ENCODE data around the gene HOXB6.

Gene HOXB6

DNA sequence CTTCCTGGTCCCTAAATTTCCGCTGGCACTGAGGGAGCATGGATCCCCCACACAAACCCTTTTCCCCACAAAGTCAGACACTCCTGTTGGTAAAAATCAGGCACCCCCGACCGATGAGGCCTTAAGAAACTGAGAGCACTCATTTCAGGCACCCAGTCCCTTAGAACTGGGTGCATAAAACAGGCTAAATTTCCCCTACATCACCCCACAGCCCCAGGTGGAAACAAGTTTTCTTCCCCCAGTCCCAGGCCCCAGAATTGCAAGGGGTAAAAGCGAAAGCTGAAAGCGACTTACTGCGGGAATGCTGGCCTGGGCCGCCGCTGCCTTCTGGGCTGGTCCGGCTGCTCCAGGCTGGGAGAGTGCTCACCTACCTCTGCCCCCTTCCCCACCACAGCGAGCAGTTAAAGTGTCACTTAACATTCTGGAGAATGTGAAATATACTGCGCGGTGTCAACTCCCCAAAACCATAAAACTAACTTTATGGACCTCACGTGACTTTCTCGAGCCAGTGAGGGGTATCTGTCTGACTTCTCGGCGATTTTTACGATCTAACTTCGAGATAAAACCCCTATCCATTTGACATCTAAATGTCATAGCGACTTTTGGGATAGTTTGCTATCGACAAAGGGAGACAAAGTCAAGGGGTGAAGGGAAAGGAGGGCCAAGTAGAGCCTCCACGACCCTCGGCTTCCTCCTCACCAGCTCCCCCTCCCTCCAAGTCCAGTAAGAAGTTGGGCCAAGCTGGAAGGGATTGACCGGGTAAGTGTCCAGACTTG, 14.8 kb downstream of the HOXB6 start, which contains the start of gene HOXB3:
TSS of gene HOXB3 (minus strand) at position 411 of the 776 bp plus-strand sequence. CDS start 37,767 bp downstream, outside the sequence.
- intact Hi-C loops (cut with DNase I): no loop called here
- DNase-seq: no peak

DNA sequence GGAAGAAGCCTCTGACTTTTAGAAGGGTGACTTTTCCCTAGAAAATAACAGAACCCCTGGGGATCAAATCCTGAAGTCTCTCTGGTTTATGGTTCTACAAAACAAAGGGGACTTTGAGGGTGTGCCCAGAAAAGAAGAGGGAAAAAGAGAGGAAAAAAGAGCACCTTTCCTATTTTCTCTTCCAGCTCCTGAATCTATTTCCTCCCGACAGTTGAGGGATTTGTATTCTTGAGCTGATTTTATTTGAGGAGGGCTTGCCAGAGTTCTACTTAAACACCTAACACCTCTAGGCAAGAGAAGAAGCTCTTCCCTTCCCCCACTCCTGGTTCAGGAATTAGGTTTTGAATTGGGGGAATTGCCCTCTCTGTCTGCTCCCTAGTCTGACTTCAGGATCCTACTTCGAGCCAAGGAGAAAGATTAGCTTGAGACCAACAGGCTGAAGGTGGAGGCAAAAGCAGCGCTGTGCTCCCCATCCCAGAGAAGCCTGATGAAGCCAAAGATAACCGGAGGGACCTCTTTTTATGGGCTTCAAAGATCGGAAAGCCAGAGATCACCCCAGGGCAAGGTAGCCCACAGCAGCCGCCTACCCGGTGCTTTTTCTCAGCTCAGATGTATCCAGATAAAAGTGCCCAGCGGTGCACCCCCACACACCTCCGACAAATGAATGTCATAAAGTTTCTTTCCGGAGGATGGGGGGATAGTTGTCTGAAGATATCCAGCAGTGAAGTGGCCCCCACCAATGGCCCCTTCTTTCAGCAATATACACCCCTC, 15.5 kb downstream of the HOXB6 start:
- intact Hi-C loops (cut with DNase I): no loop called here
- no peak for DNase-seq

DNA sequence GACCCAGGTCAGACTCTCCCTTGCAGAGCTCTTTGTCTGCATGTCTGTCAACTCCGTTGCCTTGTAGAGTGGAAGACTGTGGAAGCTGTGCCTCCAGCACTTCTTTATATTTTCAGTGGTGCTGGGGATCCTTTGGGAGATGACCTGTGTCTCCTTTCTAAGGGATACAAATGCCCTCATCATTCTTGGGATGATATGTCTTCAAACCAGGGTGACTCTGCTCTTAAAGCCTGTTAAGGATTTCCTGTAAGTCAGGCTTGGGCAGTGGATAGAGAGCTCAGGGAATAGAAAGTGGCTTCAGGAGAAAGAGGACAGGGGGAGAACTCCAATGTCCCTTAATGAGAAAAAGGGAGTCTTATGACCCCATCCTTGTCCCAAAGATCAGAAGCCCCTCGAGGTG, 16.3 kb downstream of the HOXB6 start:
- intact Hi-C loops (cut with DNase I): no loop called here
- no peak for DNase-seq

DNA sequence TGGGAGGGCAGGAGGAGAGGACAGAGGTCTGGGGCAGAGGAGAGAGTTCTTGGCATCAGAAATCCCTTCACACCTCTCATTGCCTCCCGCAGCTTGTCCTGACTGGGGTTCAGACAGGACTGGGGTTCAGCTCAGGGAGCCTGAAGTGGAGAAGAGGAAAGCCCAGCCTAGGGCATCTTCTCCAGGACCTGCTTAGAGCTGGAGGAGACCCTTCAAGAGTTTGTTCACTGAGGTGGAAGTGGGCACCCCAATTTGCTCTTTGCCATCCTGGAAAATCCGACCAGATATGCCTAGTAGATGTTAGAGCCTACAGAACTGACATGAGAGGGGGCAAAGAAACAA, 16.7 kb downstream of the HOXB6 start:
- no peak for DNase-seq
- intact Hi-C loops (cut with DNase I): no loop called here

DNA sequence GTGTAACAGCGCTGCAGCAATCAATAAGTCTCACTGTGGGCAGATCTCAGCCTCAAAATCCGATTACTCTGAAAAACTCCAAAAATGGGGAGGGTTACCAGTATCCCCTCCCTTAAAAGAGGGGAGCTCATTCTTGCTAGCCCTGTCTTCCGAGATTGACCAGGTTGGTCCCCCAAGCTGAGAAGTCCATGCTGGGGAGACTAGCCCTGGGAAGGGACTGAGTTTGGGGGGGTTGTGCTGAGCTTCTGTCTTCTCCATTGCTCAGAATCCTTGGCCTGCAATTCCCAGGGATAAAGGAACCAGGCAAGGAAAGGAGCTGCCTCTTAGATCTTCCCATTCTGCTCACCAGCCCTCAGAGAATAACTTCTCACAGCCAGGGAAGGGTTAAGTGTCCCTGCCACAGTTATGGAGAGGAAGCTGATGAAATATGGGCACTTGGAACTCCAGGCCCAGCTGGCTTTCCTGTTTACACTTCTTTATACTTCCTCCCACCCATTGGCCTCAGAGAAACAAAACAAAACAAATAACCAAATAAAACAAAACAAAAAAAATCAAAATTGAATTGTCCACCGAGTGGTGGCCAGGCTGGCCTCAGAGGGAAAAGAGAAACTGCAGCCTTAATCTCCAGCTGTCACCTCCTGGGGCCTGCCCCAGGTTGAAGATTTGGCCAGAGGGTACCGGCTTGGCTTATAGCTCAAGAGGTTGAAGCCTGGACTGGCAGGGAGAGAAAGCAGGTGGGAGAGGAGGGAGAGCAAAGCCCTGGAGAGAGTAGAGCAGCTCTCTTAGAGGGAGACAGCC, 17.3 kb downstream of the HOXB6 start:
- no peak for DNase-seq
- intact Hi-C loops (cut with DNase I): no loop called here

DNA sequence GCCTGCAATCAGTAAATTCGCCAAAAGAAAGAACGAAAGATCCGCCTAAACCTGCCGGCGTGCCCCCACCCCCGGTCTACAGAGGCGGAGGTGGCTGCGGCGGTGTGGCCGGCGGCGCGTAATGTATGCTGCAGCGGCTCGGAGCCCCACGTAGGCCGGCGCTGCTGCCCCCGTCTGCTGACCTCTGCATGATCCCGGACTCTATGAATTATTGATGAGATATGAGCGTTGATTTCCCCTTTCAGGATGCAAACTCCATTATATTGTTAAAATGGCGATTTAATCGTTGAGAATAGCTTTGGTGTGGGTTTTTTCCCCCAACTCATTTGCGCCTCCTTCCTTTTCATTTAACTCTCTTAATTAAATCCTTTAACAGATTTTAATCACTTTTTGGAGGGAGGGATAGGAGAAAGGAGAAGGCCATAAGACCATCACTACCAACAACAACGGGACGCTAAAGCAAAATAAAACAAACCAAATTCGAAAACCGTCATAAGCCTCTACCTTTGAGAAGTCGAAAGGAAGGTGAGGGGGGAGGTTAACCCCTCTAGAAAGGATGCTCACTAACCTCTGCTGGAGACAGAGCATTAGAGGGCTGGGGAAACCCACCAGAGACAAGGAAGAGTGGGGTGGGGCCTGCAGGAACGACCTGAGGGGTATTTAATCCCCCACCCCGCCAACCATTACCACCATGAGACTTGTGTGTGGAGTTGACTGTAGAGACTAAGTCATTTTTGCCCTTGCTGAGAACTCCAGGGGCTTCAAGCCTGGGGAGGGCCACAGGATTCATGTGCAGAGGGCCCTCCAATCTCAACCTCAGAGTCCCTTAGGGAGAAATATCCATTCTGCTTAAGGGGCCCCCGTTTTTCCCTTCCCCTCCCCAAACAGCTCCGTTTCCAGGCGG, 18.2 kb downstream of the HOXB6 start:
- DNase-seq: no peak
- intact Hi-C loops (cut with DNase I): no loop called here

DNA sequence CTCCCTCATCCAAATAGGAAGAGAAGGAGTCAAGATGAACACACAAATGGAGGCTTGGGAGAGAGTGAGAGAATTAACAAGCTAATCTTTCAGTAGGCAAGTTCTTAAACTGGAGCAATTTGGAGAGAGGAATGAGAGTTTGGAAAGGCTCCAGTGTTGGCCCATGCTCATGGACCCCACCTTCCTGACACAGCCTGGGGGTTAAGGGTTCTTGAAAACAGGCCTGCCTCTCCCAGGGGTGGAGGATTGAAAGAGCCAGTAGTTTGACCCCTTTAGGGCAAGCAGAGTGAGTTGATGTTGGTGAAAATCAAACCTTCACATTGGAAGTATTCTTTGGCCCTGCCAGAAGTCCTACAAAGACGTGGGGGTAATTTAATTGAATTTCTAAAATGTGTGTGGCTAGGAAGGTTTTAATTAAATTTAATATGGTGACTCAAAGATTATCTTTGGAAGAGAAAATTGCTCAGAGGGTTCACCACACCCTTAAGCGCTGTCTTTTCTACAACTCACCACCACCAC, 20.5 kb downstream of the HOXB6 start:
- no peak for DNase-seq
- intact Hi-C loops (cut with DNase I): no loop called here

DNA sequence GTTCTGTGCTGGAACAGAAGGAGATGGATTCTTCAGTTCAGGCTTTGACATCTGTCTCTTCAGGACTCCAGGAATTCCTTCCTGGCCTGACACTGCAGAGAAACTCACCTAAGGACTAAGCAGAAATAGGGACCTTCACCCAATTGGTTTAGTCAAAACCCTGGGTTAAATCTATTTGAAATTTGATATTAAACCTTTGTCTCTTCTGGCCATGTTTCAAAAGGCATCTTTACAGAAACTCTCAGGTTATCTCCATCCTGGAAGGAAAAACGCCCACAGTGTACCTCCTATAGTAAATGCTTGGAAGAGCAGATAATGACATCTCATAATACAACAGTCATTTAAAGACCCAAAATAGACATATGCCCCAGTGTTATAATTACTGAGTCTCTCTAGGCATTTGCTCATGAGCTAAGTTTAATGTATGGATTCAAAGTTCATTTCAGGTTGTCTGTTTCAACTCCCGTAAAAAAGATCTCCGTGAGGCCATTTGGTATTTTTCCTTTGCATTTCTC, 21.0 kb downstream of the HOXB6 start:
- DNase-seq: no peak
- intact Hi-C loops (cut with DNase I): no loop called here

DNA sequence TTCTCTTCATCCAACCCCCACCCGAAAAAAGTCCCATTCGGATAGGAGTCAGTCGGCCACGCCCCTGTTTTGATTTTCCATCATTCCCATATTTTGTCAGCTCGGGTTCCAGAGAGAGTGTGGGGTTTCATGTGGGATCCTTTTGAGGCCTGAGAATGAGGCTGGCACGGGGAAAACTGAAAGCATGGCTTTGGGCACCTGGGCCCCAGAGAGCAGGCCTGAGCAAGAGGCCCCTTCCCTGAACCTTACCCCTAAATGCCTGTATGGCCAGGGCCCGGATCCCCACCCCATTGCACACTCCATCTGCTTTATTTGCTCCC, 22.1 kb downstream of the HOXB6 start:
- DNase-seq: no peak
- intact Hi-C loops (cut with DNase I): no loop called here

DNA sequence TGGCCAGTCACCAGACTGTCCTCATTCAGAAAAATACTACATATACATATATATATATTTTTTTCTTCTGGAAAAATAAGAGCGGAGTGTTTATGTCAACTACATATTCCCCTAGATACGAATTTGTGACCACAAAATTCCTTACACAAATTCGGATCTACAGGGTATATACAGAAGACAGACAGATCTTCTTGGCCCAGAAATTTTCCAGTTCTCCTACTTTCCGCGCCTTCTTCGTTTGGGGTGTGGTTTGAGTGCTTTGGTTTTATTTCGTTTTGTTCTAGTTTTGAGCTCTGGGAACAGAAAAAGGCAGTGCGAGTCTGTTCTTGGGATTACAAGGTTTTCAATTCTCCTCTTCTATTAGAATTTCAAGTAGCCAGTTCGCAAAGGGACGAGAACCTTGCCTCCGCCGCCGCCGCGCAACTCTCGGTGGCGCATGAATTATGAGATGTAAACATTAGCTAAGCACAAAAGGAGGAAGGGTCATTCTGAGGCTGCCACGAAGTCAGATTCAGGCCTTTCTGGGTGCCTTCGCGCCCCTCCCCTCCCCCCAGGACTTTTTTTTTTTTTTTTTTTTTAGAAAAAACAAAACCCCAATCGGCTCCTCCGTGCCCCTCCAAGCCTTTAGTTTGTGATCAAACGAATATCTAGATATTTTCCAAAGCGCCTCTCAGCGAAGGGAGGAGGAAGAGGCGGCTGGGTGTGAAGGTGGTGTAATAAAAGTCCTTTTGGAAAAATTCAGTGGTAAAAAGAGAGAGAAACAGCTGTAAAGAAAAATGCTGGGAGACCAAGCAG, 24.8 kb downstream of the HOXB6 start:
- intact Hi-C loops (cut with DNase I): no loop called here
- no peak for DNase-seq

DNA sequence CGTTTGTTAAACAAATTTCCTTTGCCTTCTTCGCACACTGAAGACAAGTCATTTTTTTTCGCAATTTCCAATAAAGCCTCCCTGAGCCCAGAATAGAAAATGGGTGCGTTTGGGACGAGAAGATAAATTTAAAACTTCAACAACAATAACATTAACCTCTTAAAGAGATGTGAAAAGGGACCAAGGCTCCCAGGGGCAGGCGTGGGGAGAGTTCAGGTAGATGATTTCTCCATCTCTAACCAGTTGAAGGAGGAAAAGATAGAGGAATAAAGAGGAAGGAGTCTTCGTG, 25.4 kb downstream of the HOXB6 start:
- no peak for DNase-seq

DNA sequence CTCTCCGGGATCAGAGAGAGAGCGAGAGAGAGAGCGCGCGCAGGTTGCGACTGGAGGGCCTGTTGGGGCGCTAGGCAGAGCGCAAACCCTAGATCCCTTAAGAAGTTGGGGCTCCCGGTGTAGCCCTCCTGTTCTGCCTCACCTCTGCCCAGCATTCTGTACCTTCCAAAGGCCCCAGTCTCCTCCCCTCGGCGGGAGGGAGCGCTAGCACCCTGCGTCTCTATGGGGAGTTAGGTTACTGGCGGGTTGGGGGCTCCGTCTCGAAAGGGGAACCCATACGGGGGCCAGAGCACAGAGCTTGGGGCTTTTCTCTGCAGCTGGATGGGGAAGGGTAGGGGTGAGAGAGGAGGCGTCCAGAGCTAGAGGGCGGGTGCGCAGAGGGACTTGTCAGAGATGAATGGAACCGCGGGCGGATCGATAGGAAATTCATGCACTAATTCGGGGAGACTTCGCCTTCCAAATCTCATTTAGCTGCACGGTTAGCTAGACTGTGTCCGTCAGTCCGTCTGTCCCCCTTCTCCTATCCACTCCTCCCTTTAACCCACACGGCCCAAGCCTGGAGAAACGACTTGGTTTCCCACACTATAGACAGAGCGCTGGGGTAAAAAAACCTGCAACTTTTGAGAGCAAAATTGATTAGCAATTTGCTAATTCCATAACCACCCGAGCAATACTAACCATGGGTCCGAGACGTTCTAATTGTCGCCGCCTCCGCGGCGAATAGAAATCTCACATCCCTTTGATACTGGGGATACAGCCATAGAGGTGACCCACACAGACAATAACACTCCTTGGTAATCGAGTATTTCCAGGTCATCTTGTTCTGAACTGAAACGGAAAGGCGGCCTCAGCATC, 25.9 kb downstream of the HOXB6 start:
- intact Hi-C loops (cut with DNase I): no loop called here
- no peak for DNase-seq

More for the DNA sequence above, 25.4 kb downstream of the HOXB6 start:
- intact Hi-C loops (cut with DNase I): no loop called here

DNA sequence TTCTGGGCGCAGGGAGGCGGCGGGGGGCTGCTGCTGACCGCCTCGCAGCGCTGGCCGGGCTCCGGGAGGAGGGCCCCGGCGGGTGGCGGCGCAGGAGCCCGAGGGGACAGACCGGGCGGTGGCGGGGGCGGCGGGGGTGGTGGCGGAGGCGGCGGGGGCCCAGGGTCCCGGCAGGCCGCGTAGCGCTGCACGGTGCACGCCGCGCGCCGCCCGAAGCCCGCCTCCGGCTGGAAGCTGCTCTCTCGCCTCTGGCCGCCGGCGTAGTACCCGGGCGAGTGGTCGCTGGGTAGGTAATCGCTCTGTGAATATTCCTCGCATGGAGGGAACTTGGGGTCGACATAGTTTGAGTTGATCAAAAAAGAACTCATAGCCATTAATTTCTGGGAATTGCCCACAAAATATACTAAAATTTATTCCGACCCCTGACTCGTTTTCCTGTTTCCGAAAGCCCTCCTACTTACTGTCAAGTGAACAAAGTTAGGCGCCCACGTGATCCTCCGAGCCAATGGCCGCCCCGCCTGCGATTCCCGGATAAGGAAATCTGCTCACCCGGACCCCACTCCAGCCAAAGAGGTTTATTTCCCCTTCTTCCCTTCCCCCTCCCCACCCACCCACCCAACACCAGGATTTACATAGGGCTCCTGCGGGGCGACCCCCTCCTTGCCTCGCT, 26.7 kb downstream of the HOXB6 start, which contains the start of gene HOXB4:
TSS of gene HOXB4 (minus strand) at position 405 of the 670 bp plus-strand sequence. CDS start at position 374, 31 bp downstream.
- intact Hi-C loops (cut with DNase I): no loop called here
- peak in 17 of 42 donors; percentile 2 to 61 (median 27) for DNase-seq

DNA sequence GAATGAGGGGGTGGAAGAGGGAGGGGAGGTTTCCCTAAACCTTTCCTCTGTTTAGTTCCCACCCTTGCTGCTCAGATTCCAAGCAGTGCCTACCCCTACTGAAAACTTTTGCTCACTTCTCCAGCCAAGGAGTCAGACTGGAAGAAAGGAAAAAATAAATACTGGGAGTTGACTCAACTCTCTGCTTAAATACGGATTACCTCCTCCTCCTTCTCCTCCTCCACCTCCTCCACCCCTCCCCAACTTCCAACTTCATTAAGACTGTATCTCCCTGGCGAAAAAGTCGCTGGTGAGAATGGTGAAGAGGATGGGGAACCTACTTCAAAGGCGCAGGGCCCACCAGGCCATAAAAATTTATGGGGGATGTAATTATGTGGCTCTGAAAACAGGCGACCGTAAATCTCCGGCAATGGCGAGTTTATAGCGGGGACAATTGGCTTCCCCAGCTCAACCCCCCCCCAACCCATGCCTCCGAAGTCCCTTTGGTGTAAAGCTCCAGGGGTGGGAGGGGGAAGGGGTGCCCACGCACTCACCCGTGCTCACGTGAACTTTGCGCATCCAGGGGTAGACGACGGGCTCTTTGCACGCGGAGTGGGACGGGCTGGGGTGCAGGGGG, 27.3 kb downstream of the HOXB6 start:
- DNase-seq: no peak
- intact Hi-C loops (cut with DNase I): no loop called here

DNA sequence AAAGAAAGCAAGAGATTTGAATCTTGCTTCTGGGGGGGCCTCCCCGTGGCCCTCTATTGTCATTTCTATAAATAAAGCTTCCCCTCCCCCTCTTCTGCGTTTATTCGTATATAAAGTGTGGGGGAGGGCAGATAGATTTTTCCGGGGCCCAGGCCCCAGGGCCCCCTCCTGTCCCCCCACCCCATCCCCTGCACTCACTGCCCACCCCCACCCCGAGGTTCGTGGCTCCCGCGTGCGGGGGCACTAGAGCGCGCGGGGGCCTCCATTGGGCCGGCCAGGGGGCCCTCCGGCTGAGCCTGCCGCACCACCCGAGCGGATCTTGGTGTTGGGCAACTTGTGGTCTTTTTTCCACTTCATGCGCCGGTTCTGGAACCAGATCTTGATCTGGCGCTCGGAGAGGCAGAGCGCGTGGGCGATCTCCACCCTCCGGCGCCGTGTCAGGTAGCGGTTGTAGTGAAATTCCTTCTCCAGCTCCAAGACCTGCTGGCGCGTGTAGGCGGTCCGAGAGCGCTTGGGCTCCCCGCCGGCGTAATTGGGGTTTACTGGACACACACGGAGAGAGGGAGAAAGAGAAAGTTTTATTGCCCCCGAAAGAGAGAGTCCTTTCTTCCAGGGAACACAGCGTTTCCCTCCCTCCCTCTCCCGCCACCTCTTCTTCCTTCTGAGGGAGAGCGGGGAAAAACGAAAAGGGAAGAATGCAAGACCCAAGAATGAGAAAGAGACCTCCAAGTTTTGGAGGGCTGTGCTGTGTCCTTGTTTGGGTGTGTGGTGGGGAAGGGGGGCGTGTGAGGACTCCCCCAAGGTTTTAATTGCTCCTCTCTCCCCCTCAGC, 28.1 kb downstream of the HOXB6 start:
- no peak for DNase-seq

More for the DNA sequence above, 28.1 kb downstream of the HOXB6 start:
- intact Hi-C loops (cut with DNase I): no loop called here
